ENCODE measurements around the gene CSRP3.

The CSRP3 gene

DNA sequence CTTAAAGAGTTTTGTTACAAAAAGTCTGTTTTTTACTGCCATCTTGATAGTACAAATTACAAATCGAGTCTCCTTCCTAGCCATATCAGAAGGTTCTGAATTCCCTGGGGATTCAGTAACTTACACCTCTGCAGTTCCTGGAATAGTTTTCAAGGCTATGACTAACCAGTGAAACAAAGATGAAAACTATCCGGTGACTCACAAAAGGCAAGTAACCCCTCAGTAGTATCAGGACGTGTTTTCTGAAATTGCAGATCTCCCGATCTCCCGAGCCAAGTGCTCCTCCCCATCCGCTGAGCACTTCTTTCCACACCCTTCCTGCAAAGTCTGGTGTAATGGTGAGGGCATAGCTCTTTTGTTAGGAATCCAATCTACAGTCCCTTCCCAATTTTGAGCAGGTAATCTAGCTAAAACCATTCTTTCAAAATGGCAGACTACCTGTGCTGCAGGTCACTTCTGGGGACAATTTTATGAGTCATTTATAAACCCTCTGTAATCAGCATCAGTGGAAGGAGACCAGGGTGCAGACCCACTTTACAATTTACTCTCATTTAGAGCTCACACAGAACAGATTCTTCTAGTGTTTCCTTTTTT is 31.2 kb upstream of the CSRP3 start:
- H3K27ac ChIP-seq (ENCODE audit: low read depth, low read length) = no peak overlapping the region
- peaks cover 18% of the 10 kb centered on the region for H3K79me2 ChIP-seq (ENCODE audit: insufficient read depth, low read length)
- H3K4me2 ChIP-seq (ENCODE audit: low read depth, low read length, poor library complexity, severe bottlenecking) = no peak overlapping the region
- H3K4me3 ChIP-seq (ENCODE audit: insufficient read depth, low read length, poor library complexity, severe bottlenecking) = no peak overlapping the region
- TF ChIP-seq, protein P1, sequence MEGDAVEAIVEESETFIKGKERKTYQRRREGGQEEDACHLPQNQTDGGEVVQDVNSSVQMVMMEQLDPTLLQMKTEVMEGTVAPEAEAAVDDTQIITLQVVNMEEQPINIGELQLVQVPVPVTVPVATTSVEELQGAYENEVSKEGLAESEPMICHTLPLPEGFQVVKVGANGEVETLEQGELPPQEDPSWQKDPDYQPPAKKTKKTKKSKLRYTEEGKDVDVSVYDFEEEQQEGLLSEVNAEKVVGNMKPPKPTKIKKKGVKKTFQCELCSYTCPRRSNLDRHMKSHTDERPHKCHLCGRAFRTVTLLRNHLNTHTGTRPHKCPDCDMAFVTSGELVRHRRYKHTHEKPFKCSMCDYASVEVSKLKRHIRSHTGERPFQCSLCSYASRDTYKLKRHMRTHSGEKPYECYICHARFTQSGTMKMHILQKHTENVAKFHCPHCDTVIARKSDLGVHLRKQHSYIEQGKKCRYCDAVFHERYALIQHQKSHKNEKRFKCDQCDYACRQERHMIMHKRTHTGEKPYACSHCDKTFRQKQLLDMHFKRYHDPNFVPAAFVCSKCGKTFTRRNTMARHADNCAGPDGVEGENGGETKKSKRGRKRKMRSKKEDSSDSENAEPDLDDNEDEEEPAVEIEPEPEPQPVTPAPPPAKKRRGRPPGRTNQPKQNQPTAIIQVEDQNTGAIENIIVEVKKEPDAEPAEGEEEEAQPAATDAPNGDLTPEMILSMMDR (IDR thresholded peaks at IDR 0.05; ENCODE audit: insufficient read depth, low read length, poor library complexity, severe bottlenecking) = no peak
- no peak for TF ChIP-seq EZH2phosphoT487 (conservative IDR thresholded peaks at IDR 0.05; ENCODE audit: low read length)
- H3K9me2 ChIP-seq (replicated peaks; ENCODE audit: insufficient read depth, low read length) = no peaks in the 10 kb centered on the region
- H3K36me3 ChIP-seq (ENCODE audit: low read length) = peaks cover 89% of the 10 kb centered on the region
- no peak overlapping the region for H3K9ac ChIP-seq (ENCODE audit: low read length)
- H4K20me1 ChIP-seq (ENCODE audit: low read depth, low read length) = no peaks in the 10 kb centered on the region
- no peaks in the 10 kb centered on the region for H3K27me3 ChIP-seq (ENCODE audit: low read length)
- no peak overlapping the region for H2AFZ ChIP-seq (ENCODE audit: low read depth, low read length, severe bottlenecking)
- no peaks in the 10 kb centered on the region for H3K9me3 ChIP-seq (ENCODE audit: insufficient read depth, low read length)
- peaks cover 18% of the 10 kb centered on the region for H3F3A ChIP-seq (ENCODE audit: insufficient read depth)

DNA sequence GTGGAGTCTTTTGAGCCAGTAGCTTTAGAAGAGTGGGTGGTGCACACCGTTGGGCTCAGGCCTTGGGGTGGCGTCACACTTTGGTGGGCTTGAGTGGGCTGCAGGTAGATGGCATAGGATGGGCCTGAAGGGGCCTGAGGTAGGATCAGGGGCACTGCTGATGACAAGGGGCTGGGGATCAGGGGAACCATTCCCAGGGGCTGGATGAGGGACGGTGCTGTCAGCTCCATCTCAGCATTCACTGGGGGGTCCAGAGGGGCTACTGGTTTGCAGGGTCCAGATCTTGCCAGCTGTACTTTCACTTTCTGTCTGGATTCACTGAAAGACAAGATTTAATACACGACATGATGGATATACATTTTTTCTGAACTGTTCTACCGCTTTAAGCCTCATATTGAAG is 27.9 kb upstream of the CSRP3 start:
- Histone ChIP-seq H2AFZ (ENCODE audit: low read depth, low read length, severe bottlenecking) (no peak overlapping the region), H3K27me3 (ENCODE audit: low read length) (no peaks in the 10 kb centered on the region), H3K27ac (ENCODE audit: low read depth, low read length) (no peak overlapping the region), H3K79me2 (ENCODE audit: insufficient read depth, low read length) (no peaks in the 10 kb centered on the region; the same call in 1 of the 2 replicates), H3K9me2 (replicated peaks; ENCODE audit: insufficient read depth, low read length) (no peaks in the 10 kb centered on the region), H4K20me1 (ENCODE audit: low read depth, low read length) (no peaks in the 10 kb centered on the region), H3F3A (ENCODE audit: insufficient read depth) (peaks cover 15% of the 10 kb centered on the region), H3K36me3 (ENCODE audit: low read length) (peaks cover 92% of the 10 kb centered on the region), H3K4me2 (ENCODE audit: low read depth, low read length, poor library complexity, severe bottlenecking) (no peak overlapping the region), H3K4me3 (ENCODE audit: insufficient read depth, low read length, poor library complexity, severe bottlenecking) (no peak overlapping the region), H3K9ac (ENCODE audit: low read length) (no peak overlapping the region), H3K9me3 (ENCODE audit: insufficient read depth, low read length) (no peaks in the 10 kb centered on the region)
- TF ChIP-seq, protein P1 (IDR thresholded peaks at IDR 0.05; ENCODE audit: insufficient read depth, low read length, poor library complexity, severe bottlenecking) = no peak
- no peak for TF ChIP-seq EZH2phosphoT487 (conservative IDR thresholded peaks at IDR 0.05; ENCODE audit: low read length)

DNA sequence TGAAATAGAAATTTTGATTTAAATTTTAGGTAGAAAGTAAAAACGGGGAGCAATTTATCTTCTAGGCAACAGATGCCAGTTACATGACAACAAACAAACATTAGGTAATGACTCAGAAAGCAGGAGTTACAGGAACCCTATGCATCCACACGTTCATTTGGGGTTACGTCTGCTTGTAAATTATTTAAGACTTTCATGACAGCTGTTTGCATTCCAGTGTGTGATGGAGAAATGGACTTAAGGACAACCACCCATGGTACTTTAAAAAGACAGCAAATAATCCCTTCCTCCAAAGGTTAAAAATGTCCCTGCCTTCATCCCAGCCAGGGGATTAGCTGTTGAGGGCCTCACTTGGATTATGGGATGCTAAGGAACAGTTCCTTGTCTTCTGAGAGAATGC is 27.2 kb upstream of the CSRP3 start:
- no peak overlapping the region for H3K9ac ChIP-seq (ENCODE audit: low read length)
- no peaks in the 10 kb centered on the region for H3K9me2 ChIP-seq (replicated peaks; ENCODE audit: insufficient read depth, low read length)
- no peaks in the 10 kb centered on the region for H3K9me3 ChIP-seq (ENCODE audit: insufficient read depth, low read length)
- peaks cover 91% of the 10 kb centered on the region for H3K36me3 ChIP-seq (ENCODE audit: low read length)
- no peak overlapping the region for H3K4me3 ChIP-seq (ENCODE audit: insufficient read depth, low read length, poor library complexity, severe bottlenecking)
- H3K27ac ChIP-seq (ENCODE audit: low read depth, low read length) = no peak overlapping the region
- no peak overlapping the region for H3K4me2 ChIP-seq (ENCODE audit: low read depth, low read length, poor library complexity, severe bottlenecking)
- H3F3A ChIP-seq (ENCODE audit: insufficient read depth) = peaks cover 19% of the 10 kb centered on the region
- H4K20me1 ChIP-seq (ENCODE audit: low read depth, low read length) = no peaks in the 10 kb centered on the region
- no peaks in the 10 kb centered on the region for H3K27me3 ChIP-seq (ENCODE audit: low read length)
- no peaks in the 10 kb centered on the region; the same call in 1 of the 2 replicates for H3K79me2 ChIP-seq (ENCODE audit: insufficient read depth, low read length)
- TF ChIP-seq, protein P1 (IDR thresholded peaks at IDR 0.05; ENCODE audit: insufficient read depth, low read length, poor library complexity, severe bottlenecking) = no peak
- TF ChIP-seq EZH2phosphoT487 (conservative IDR thresholded peaks at IDR 0.05; ENCODE audit: low read length) = no peak
- H2AFZ ChIP-seq (ENCODE audit: low read depth, low read length, severe bottlenecking) = no peak overlapping the region

Data from SU-DHL-6 (cell line).